Adrenal gland (tissue), 5 donors: Measurements from ENCODE around the gene WIPF3.

Source experiments
- CTCF ChIP-seq, 6 experiments: fragments of 450-650 bp in 4 of 6; fragments of 200-600 bp in 2 of 6; sonication (generic) in 1 of 6; IDR thresholded peaks; 1 replicate in 5 of 6; 2 replicates in 1 of 6; pipeline versions ENCODE4 v1.5.1 to v1.8.0; 2016 to 2021; ENCODE audit warnings: antibody characterized with exemption in 6 of 6, mild to moderate bottlenecking in 2 of 6, moderate library complexity in 1 of 6
- POLR2A ChIP-seq, 2 donors: fragments of 450-650 bp; IDR thresholded peaks; one replicate each; pipeline ENCODE4 v1.6.1; 2017; ENCODE audit warnings: antibody characterized with exemption in 2 of 2, mild to moderate bottlenecking in 2 of 2, moderate library complexity in 1 of 2
- donor health status: DM: no; HTN: no; CAD: no.

- TF ChIP-seq CTCF (IDR thresholded peaks at IDR 0.05) (no peak), POLR2A (IDR thresholded peaks at IDR 0.05) (no peak)
Observed at GRCh38 chr7:29866490-29866930, 60.2 kb downstream of the WIPF3 start.
